OCI-LY1 (cell line): Measurements from ENCODE around the gene LAMC2.

Experiments used
- CTCF ChIP-seq: fragments of 200-600 bp; sonication (generic), shearing (Covaris generic); IDR thresholded peaks from 2 replicates; pipeline ENCODE4 v1.5.1; 2017; ENCODE audit warnings: mild to moderate bottlenecking, antibody characterized with exemption, low read length, moderate library complexity, mixed read lengths
- EZH2 ChIP-seq: fragments of 200-600 bp; sonication (generic), shearing (Covaris generic); IDR thresholded peaks from 2 replicates; pipeline ENCODE4 v1.8.0; 2017; ENCODE audit warnings: borderline replicate concordance, mixed run types, mild to moderate bottlenecking, antibody characterized with exemption, low read length, moderate library complexity, mixed read lengths

GRCh38 chr1:183199304-183199703 is 13.2 kb downstream of the LAMC2 start:
- TF ChIP-seq CTCF (no peak), EZH2 (no peak)
